Measurements from ENCODE around the gene LYRM4.
"Not testable (repeated sequence)": the region's sequence is repeated elsewhere in the genome, so short reads cannot be mapped to it uniquely, and the experiment has no call there.

LYRM4 gene

DNA sequence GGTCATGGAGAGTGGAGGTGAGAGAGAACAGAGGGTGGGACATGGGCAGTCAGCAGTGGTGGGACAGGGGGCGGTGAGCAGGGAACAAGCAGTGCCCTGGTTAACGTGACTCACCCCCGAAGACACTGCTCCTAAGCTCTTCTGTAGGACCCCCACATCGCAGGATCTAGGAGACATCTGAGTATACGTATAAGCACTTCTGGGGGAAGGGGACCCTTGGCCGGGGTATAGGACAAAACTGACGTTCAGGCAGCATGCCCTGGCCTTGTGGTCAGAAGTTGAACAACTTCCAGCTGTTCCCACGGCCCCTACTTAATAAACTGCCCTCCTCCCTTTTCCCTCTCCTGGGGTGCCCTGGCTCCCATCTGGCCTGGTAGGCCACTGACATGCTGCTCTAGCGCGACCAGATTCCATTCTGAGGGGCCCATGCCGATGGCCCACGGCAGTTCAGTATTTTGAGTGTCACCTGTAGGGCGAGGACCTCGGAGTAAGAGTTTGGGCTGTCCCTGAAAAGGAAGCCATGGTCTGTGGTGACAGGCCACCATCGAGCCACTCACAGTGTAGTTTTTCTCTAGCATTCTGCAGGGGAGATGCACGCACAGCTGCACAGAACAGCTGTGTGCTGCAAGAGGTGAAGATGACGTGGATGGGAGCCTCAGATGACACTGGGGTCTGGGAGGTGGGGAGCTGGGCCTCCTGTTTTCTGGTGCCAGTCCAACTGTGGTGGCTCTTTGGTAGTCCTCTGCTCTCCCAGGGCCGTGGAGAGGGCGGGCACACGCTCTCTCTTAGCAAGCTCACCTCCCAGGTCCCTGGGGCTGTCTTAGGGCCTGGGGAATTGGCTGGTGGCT, 137.2 kb downstream of the LYRM4 start:
- DNase-seq, result no peak

DNA sequence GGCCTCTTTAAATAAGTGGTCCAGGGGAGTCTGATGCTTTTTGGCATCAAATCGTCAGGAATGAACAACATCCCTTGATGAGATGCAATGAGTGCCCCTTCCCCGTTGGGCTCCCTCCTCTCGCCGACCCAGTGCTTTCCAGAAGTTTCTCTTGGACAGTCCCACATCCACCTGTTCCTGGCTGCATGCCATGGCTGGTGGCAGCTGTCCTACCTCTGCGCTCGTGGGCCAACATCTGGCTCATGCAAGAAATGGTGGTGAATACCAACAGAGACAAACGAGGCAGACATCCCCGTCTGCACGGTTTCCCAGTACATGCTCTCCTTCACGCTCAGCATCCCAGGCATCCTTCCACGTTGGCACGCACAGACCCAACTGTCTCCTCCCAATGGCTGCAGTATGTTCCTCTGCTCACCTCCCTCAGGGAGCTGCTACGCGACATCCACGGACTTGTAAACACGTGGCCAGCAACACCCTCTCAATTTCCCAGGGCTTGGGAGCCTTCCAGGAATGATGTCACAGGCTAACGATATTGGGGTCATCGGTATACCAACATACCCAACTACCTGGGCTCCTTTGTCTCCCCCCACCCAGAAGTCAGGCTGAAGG, 138.1 kb downstream of the LYRM4 start:
- DNase-seq, result peak in 1 of 56 donors; percentile 9

DNA sequence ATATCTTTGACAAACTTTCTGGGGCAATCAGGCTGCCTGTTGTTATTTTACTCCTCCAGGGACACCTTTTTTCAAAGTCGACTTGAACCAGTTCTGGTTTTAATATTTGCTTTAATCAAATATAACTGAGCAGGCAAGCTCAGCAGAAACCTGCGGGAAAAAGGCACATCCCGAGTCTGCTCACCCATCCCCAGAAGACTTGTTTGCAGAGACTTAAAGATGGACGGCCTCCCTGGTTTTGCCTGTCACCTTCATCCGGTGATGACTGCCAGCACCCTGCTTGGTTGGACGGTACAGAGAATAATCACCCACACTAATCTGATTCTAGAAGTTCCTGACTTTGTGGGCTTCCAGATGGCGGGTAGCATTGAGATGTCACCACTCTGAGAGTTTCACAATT, 138.8 kb downstream of the LYRM4 start:
- no peak for DNase-seq

DNA sequence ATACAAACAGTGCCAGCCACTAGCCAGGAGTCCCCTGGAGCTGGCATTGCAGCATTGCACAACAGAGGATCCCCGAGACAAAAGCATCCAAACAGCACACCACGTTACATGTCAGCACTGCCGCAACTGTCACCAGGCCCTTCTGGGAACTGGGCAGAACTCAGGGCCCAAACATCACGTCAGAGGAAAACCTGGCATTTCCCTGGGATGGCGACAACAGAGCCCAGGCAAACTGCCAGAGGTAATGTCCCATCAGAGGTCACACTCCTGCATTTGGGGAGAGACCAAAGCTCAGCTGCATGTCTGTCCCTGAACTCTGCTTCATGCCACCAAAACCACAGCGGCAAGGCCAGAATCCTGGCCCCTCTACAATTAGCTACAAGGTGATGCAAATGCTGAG, 139.3 kb downstream of the LYRM4 start:
- DNase-seq, result no peak

DNA sequence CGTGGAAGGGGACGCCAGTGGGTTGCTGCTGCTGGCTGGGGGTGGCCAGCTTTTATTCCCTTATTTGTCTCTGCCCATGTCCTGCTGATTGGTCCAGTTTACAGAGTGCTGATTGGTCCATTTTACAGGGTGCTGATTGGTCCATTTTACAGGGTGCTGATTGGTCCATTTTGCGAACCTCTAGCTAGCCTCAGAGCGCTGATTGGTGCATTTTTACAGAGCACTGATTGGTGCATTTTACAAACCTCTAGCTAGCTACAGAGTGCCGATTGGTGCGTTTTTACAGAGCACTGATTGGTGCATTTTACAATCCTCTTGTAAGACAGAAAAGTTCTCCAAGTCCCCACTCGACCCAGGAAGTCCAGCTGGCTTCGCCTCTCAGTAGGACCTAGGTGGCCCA, 140.2 kb downstream of the LYRM4 start:
- not testable (repeated sequence) for DNase-seq

DNA sequence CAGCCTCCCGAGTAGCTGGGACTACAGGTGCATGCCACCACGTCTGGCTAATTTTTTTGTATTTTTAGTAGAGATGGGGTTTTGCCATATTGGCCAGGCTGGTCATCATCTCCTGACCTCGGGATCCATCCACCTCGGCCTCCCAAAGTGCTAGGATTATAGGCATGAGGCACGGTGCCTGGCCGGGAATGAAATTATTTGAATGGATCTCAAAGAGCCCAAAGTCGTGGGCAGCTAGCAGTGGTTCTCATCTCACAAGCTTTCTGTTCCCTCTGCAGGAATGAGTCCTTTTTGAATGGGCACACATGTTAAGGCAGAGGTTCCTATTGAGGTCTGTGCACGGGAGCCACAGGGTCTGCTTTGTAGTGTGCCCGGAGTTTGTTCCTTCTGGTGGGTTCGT, 140.7 kb downstream of the LYRM4 start:
- DNase-seq, result no peak

DNA sequence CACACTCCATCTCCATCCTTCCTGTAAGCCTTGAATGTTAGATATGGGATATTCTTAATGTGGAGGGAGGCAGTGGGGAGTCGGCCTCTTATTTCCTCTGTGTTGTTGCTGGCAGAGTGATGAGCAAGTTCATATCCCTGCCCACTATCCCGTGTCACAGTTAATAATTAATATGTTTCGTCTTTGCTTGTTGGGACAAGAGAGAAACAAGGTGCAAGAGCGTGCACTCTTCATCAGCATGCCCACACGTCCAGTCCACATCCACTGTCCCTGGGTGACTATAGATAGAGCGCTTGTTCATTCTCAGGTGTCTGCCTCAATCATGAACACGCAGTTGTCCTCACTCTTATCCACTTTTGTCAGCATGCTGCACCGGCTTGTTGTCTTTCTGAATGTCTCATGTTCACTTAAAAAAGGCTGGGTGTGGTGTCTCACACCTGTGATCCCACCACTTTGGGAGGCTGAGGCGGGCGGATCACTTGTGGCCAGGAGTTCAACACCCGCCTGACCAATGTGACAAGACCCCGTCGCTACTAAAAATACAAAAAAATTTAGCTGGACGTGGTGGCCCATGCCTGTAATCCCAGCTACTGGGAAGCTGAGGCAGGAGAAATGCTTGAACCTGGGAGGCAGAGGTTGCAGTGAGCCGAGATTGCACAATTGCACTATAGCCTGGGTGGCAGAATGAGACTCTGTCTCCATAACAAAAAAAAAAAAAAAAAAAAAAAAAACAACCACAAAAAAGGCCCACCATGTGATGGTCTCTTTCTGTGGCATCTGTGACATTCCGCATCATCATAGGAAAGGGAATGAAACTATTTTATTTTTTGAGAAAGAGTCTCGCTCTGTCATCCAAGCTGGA, 141.4 kb downstream of the LYRM4 start:
- DNase-seq, result no peak

DNA sequence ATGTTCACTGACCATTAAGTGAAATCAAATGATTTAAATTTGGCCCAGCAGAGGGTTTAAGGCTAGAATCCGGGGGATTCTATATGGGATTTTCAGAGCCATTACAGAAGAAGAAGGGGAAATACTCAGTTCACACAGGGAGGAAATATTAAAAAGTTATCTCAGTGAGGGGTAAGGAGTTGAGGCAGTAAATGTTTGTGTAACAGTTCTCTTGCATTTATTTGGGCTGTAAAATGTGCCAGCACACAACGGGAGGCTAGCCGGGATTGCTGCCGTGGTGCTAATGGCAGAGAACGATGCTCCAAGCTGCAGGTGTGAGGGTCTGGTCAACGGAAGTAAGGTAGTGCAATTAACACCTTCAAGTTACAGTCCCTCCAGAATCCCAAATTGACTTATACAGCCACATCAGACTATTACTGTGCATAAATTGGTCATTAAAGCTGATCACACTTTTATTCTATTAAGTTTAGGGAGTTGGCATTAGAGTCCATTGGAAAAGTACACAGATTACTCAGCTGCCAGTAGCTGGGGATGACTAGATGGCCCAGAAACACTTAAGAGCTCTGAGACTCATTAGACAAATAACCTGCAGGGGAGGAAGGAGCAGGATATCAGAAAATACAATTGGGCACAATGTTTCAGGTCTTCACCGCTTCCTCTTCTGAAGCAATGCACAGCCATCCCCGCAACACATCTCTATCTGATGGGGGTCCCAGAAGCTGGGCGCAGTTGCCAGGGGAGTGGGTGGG, 144.3 kb downstream of the LYRM4 start:
- DNase-seq, result no peak

DNA sequence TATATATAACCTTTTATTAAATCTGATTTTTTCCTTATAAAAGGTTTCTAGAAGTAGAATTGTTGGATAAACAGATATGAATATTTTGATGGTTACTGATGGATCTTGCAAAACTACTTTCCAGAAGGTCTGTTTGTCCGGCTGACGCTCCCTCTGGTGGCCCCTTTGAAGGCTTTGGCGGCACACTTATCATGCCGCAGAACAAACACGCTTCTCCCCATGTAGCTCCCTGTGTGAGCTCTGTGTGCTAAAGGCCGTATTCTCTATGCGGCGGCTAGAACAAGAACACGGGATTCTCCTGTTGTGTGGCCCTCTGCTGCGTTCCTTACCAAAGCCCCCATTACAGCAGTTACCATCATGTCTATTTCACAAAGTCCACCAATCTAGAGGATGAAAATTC, 145.6 kb downstream of the LYRM4 start:
- DNase-seq, result no peak

DNA sequence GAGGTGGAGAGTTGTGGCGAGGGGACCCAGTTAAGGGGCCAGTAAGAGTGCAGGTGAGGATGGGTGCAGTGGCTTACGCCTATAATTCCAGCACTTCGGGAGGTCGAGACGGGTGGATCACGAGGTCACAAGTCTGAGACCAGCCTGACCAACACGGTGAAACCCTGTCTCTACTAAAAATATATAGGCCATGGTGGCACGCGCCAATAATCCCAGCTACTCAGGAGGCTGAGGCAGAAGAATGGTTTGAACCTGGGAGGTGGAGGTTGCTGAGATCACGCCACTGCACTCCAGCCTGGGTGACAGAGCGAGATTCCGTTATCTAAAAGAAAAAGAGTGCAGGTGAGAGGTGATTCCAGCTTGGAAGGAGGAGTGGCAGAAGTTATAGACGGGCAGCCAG, 147.7 kb downstream of the LYRM4 start:
- DNase-seq, result no peak

DNA sequence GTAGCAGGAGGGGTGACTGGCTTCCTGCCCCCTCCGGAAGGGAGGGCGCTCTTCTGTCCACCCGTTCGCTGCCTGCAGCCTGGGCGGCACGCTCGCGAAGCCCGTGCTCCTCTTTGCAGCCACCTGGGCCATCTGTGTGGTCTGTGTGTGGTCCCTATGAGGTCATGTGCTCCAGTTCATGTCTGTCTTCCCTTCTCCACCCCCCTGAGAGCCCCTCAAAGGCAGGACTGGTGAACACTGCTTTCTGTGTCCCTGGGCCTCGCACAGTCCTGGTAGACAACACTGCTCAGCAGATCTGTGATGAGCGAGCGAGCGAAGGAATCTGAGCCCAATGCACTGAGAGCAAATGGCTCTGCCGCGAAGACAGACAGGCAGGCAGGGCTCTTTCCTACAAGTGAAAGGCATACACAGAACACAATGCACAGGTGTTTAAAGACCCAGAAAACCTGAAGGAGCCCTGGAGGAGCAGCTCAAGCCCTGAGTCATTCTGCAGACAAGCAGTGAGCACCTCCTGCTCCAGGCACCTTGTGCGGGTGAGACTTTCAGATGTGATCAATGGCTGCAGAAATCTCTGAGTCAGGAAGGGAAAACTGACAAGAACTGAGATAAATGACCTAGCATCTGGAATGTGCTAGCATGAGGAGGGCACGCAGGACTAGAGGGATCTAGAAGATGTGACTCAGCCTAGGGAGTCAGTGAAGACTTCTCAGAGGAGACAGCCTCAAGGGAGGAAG, 148.5 kb downstream of the LYRM4 start:
- DNase-seq, result peak in 12 of 56 donors; percentile 4 to 65 (median 21)

DNA sequence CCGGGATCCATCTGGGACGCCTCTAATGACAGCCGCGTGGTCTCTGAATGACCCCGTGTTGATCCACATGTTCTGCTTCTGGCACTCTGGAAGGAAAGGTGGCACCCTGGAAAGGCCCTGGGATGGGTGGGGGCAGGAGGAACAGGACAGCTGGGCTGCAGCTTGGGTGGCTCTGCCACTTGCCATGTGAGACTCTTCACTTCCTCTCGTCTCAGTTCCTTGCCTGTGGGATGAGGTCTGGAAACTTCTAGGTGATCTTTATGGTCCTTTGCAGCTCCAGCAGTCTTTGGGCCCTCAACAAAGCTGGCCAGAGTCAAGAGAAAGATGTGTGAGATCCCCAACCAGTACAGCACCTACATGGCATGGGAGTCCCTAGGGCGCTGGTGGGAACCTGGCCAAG, 149.1 kb downstream of the LYRM4 start:
- no peak for DNase-seq

DNA sequence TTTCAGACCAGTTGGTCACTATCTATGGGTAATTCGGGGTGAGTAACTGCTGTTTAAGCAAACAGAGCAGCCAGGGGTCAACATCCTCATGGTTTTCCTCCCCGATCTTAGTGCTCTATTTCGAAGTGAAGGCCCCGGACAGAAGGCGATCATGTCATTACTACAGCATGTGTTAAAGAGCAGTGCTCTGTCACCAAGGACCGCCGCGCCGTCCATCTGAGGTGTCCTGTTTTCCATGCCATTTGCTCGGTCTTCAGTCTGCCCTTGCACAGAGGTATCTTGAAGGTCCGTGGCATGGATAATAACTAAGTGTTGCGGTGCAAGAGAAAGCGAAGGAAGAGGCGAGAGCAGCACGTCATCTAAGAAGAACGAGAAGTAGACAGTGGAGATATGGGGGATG, 150.5 kb downstream of the LYRM4 start:
- DNase-seq, result no peak

DNA sequence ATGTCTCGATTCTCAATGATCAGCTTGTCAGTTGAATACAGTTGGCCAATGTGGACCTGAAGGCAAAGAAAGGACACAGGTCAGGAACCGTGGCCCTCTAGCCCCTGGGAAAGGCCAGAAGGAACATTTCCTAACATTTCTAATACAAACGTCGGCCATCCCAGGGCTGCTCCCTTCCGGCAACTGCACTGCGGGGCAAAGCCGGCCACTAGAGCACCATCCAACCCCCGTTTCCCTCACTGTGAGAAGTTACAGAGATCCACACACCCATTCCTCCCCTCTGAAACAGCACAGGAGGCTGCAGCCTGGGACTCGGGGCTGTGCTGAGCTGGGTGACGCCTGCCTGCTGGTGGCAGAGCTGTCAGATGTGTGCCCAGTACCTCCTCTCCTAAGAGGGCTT, 151.3 kb downstream of the LYRM4 start:
- no peak for DNase-seq

DNA sequence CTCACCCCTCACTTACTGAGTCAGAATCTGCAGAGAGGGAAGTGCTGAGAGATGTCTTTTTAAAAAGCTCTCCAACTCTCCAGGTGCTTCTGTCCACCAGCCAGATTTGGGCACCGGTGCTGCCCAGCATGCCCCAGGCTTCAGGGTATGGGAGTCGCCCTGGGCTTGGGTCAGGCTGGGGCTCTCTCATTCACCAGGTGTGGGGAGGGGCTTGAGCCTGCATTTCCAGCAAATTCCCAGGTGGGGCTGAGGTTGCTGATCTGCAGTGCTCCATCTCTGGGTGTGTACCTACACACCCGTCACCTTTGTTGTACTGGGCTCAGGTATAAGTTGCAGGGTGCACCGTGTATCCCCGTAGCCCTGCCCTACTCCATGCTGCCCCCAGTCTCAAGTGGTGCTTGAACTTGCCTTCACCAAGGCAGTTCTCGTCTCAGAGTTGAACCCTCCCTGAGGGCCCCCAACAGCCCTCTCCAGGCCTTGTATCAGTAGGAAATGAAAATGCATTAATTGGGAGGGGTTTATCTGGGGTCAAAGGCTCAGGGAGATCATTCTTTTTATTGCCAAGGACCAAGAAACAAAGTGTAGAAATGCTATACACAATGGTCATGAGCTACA, 152.1 kb downstream of the LYRM4 start:
- DNase-seq, result no peak

DNA sequence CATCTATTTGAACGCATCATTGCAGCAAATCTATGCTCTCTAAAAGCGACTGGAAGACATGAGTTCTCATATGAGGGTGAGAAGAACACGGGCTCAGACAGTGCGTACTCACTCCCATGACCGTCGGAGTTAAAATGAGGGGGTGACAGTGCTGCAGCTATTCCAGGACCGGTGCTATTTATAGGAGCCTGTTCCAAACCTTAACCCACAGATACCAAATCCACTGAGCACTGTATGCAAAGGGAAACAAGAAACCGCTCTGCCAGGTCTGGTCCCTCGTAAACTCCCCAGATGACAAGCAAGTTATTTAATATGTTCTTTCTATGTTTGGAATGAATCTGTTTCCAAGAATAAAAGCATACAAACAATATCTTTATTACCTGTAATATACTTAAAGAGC, 152.7 kb downstream of the LYRM4 start:
- peak in 7 of 56 donors; percentile 8 to 18 (median 11) for DNase-seq

DNA sequence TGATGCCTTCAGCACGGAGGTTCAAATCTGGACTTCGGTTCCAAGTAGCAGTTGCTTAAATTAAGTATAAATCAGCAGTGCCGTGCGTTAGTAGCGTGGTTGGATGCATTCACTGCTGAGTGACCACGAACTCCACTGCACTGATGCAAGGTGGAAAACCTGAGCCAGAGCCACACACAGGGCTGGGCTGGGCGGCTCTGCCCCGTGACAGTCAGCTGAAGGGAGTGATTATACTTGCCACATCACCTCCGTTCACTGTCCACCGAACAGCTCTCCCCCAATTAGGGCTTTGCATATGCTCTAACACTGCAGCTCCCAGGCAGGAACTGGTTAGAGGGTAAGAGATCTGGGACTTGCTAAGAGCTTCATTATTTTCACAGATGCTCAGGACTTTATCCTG, 153.4 kb downstream of the LYRM4 start:
- no peak for DNase-seq

DNA sequence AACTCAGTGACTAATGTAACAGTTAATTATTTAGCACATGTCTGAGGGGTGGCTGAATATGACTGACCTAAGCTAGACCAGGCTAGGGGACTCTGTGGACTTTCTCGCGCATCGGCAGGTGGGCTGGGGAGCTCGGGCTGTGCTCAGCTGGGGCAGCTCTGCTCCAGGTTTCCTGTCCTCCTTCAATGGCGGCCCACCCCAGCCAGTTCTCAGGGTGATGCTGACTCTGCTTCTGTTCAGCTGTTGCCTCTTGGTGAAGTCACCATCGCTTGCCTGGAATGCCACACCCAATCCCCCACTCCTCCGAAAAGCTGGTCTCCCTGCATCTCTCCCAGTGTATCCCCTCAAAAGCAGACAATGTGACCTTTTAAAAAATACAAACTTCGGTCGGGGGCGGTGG, 155.6 kb downstream of the LYRM4 start:
- DNase-seq, result no peak

DNA sequence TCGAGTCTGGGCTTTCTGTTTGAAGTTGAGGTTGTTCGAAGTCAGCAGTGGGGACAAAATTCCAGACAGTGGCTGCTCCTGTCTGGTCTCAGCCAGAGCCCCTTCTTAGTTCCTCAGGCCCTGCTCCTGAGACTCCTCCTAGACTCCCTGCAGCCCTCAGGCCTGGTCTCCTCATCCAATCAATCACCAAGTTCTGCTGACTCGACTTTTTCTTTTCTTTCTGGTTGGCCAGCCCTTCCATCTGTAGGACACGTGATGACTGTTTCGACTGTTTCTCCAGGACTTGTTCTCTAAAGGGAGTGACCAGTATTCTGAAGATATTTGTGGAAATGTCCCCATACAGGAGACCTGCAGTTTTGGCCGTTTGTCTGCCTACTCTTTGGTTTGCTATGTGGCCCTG, 156.1 kb downstream of the LYRM4 start:
- no peak for DNase-seq

DNA sequence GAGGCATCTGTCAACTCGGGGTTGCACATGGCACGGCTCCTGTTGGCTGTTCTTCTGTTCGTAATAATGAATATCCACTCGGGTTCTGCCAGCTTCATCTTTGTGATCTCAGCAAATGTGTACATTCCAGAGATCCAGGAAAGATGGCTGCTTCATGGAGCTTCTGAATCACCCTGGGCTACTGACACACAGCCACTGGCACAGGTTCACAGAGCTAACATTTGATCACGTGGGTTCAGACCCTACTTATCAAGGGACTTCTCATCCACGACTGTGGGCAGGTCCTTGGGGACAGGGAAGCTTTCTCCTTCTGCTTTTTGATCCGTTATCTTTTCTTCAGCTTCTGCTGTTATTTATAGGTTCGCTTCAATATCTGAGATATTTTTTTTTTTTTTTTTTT, 157.5 kb downstream of the LYRM4 start:
- DNase-seq, result no peak
